Retinal pigment epithelial cell (primary cell): Measurements from ENCODE around the gene KRT7.
"Not testable (repeated sequence)": the region's sequence is repeated elsewhere in the genome, so short reads cannot be mapped to it uniquely, and the experiment has no call there.

Experiments used
- DNase-seq: peaks from one replicate; pipeline ENCODE4 v3.0.0-alpha.2; 2010; ENCODE audit warnings: low read depth
- H3K4me3 ChIP-seq: 2 replicates; pipeline ENCODE4 v1.5.1; 2011; ENCODE audit warnings: mild to moderate bottlenecking, low read length, control low read depth, moderate library complexity
- TF ChIP-seq, protein P1 (sequence below): conservative IDR thresholded peaks from 2 replicates; pipeline ENCODE4 v1.5.1; 2011; ENCODE audit warnings: low read depth, low read length, control low read depth, inconsistent platforms

KRT7 gene

DNA sequence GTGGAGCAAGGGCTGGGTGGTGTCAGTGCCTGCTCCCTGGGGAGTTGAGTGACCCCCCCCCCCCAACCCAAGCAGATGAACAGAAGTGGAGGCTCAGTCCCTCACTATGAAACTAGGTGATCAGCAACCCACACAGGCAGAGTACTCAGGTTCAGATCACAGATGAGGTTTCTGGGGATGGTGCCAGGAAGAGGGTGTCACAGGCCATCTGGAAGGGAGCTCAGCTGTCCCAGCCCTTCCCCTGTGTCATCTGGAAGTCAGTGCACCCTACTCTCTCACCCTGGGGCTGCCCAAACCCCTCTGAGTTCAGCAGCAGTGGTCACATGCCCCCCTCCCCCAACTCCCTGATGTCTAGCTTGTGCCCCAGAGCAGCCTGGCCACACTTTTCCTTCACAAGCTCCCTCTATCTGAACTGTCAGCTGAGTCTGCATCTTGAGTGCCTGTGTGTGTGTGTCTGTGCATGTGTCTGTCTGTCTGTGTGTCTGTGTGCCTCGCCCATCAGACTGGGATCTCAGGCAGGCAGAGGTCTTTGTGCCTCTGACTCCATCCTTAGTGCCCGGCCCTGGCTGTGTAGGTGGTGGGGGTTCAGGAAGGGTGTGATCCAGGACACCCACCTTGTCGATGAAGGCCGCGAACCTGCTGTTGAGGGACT, 57.6 kb downstream of the KRT7 start:
- not testable (repeated sequence) for H3K4me3 ChIP-seq, DNase-seq

DNA sequence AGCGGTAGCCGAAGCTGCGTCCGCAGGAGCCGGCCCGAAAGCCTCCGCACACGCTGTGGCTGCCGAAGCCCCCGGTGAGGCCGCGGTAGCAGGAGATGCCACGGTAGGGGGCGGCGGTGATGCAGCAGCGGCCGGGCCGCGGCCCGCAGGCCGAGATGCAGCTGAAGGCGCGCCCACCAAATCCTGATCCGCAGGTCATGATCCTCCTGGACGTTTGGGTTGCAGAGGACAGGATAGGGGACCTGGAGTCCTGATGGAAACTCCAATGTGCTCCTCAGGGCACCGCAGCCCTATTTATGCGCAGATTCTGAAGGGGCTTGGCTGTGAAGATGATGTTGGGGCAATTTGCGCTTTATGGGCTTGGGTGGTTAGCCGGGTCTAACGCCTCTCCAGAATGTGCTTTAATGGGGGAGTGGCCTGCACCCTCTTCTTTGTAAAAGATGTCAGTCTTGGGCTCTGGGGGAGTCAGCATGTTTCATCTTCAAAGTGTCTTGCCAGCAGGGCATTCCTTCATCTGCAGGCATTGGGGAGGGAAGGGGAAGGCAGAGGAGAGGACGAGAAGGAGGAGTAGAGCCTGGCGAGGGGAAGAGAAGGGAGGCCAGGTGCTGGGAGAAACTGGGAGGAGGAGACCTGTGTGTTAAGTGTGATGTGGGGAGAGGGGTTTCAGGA, 58.4 kb downstream of the KRT7 start, which contains the start of gene KRT81:
Gene KRT81, minus strand, starts transcription at position 268 of the 669 bp plus-strand sequence. Its CDS starts 69 bp downstream, at position 199.
- no peak within 1 kb of the TSS for H3K4me3 ChIP-seq
- DNase-seq = no peak
- TF ChIP-seq, protein P1, sequence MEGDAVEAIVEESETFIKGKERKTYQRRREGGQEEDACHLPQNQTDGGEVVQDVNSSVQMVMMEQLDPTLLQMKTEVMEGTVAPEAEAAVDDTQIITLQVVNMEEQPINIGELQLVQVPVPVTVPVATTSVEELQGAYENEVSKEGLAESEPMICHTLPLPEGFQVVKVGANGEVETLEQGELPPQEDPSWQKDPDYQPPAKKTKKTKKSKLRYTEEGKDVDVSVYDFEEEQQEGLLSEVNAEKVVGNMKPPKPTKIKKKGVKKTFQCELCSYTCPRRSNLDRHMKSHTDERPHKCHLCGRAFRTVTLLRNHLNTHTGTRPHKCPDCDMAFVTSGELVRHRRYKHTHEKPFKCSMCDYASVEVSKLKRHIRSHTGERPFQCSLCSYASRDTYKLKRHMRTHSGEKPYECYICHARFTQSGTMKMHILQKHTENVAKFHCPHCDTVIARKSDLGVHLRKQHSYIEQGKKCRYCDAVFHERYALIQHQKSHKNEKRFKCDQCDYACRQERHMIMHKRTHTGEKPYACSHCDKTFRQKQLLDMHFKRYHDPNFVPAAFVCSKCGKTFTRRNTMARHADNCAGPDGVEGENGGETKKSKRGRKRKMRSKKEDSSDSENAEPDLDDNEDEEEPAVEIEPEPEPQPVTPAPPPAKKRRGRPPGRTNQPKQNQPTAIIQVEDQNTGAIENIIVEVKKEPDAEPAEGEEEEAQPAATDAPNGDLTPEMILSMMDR = no peak

DNA sequence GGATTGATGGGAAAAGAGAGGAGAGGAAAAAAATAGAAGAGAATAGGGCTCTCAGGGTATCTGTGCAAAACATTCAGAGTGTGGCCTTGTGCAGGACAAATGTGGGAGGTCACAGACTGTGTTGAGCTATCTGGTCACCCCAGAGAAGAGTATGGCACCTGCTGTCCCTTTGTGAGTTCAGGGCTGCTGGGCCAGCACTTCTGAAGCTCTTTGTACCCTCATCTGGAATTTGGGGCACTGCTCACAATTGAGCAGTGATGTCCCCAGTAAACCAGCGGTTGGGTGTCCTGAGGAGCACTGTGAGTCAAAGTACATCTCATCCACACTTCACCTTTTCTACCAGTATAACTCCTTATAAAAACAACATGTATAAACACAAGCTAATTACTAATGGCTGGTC, 60.9 kb downstream of the KRT7 start:
- no peak for DNase-seq
- TF ChIP-seq, protein P1 = no peak
- H3K4me3 ChIP-seq = no peak overlapping the region

DNA sequence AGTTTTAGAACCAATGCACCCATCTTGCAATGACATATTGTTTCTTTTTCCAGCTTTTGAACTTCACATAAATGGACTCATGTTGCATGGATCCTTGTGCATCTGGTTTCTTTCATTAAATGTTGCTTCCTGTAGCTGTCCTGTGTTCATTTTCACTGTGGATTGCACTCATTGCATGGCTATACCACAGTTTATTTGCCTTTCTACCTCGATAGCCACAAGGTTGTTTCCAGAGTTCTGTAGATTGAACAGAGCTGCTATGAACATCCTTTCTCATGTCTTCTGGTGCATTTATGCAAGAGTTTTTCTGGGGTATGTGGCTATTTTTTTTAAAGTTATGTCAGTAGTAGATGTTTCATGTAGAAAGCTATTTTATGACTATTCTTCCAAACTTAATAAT, 61.8 kb downstream of the KRT7 start:
- H3K4me3 ChIP-seq = no peak overlapping the region
- TF ChIP-seq, protein P1 = no peak
- no peak for DNase-seq

DNA sequence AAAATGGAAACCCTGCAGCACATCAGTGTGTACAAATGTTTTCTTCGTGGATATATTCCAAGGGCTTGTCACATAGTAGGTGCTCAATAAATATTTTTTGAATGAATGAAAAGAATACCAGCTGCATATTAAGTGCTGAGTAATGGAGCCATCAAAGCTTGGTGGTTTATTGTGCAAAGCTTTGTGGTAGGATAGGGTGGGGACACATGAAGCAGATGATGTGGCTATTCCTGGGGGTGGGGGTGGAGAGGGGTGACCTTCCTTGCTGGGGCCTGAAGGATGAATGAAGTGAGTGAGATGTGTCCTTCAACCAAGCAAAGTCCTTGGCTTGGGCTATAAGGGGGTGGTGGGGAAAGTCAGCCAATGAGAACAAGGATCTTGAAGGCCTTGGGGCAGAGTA, 62.6 kb downstream of the KRT7 start:
- no peak overlapping the region for H3K4me3 ChIP-seq
- TF ChIP-seq, protein P1 = no peak
- no peak for DNase-seq

DNA sequence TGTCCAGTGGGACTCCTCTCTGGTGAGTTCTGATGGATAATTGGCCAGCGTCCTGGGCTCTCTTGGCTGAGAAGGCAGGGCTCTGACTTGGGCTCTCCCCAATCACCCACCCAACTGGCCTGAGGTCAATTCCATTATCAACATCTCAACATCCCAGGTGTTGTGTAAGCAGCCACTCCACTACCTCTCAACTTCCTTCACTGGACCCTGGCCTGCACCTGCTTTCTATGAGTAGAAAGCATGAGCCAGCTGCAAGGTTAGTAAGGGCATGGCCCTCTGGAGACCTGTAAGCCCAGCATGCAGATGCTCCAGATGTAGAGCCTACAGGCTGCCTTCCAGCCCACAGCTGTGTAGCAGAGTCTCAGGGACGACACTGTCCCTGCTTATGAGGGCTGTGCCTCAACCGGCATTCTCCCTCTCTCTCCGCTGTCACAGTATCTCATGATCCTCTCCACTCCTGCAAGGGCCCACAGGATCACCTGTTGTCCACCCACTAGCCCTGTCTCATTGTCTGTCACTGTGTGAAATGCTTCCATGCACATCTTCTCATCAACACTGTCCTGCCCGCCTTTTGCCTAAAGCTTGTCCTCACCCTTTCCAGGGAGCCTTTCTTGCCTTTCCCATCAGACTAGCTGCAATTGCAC, 63.7 kb downstream of the KRT7 start:
- DNase-seq = no peak
- TF ChIP-seq, protein P1 = no peak

More for the DNA sequence above, 63.7 kb downstream of the KRT7 start:
- no peak overlapping the region for H3K4me3 ChIP-seq
